Measurements from ENCODE around the gene SMCO2.

Gene SMCO2

DNA sequence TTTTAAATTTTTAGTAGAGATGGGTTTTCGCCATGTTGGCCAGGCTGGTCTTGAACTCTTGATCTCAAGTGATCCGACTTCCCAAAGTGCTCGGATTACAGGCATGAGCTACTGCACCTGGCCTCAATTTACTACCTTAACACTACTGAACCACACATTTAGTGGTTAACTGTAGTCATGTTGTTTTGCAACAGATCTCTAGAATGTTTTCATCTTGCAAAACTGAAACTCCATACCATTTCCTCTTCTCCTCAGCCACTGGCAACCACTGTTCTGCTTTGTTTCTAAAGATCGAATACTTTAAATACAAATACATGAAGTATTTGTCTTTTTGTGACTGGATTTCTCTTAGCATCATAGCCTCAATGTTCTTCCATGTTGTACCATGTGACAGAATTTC is 15.4 kb upstream of the SMCO2 start:
- H3K27me3 ChIP-seq (ENCODE audit: control insufficient read depth, insufficient read depth, low read length) = no peaks in the 10 kb centered on the region
- no peak overlapping the region for H3K9ac ChIP-seq (ENCODE audit: low read length)
- H3K27ac ChIP-seq (ENCODE audit: low read length) = no peak overlapping the region
- H3K4me3 ChIP-seq (ENCODE audit: low read length) = no peak overlapping the region
- H3K36me3 ChIP-seq (ENCODE audit: control insufficient read depth, low read depth, low read length) = no peaks in the 10 kb centered on the region
- H3K4me1 ChIP-seq (ENCODE audit: control insufficient read depth, low read depth, low read length) = peaks cover under 1% of the 10 kb centered on the region
- peaks cover 7% of the 10 kb centered on the region for H3K9me3 ChIP-seq (ENCODE audit: control insufficient read depth, low read depth, low read length)

- Histone ChIP-seq H3K9me3 (ENCODE audit: control insufficient read depth, low read depth, low read length) (peaks cover 7% of the 10 kb centered on the region), H3K9ac (ENCODE audit: low read length) (no peak overlapping the region), H3K36me3 (ENCODE audit: control insufficient read depth, low read depth, low read length) (no peaks in the 10 kb centered on the region), H3K4me1 (ENCODE audit: control insufficient read depth, low read depth, low read length) (peaks cover 7% of the 10 kb centered on the region), H3K27me3 (ENCODE audit: control insufficient read depth, insufficient read depth, low read length) (no peaks in the 10 kb centered on the region), H3K4me3 (ENCODE audit: low read length) (no peak overlapping the region), H3K27ac (ENCODE audit: low read length) (no peak overlapping the region)
Observed at GRCh38 chr12:27434673-27435565, 11.6 kb upstream of the SMCO2 start.

- H3K4me1 ChIP-seq (ENCODE audit: control insufficient read depth, low read depth, low read length) = peaks cover 7% of the 10 kb centered on the region
- H3K4me3 ChIP-seq (ENCODE audit: low read length) = no peak overlapping the region
- no peaks in the 10 kb centered on the region for H3K36me3 ChIP-seq (ENCODE audit: control insufficient read depth, low read depth, low read length)
- H3K27ac ChIP-seq (ENCODE audit: low read length) = no peak overlapping the region
- peaks cover 7% of the 10 kb centered on the region for H3K9me3 ChIP-seq (ENCODE audit: control insufficient read depth, low read depth, low read length)
- no peaks in the 10 kb centered on the region for H3K27me3 ChIP-seq (ENCODE audit: control insufficient read depth, insufficient read depth, low read length)
- H3K9ac ChIP-seq (ENCODE audit: low read length) = no peak overlapping the region
Observed at GRCh38 chr12:27436029-27436428, 10.5 kb upstream of the SMCO2 start.

GRCh38 chr12:27436768-27437167 is 9.8 kb upstream of the SMCO2 start:
- Histone ChIP-seq H3K9ac (ENCODE audit: low read length) (no peak overlapping the region), H3K27me3 (ENCODE audit: control insufficient read depth, insufficient read depth, low read length) (no peaks in the 10 kb centered on the region), H3K36me3 (ENCODE audit: control insufficient read depth, low read depth, low read length) (no peaks in the 10 kb centered on the region), H3K4me1 (ENCODE audit: control insufficient read depth, low read depth, low read length) (peaks cover 7% of the 10 kb centered on the region), H3K27ac (ENCODE audit: low read length) (no peak overlapping the region), H3K4me3 (ENCODE audit: low read length) (peak overlapping the region; percentile 18), H3K9me3 (ENCODE audit: control insufficient read depth, low read depth, low read length) (peaks cover 7% of the 10 kb centered on the region)

DNA sequence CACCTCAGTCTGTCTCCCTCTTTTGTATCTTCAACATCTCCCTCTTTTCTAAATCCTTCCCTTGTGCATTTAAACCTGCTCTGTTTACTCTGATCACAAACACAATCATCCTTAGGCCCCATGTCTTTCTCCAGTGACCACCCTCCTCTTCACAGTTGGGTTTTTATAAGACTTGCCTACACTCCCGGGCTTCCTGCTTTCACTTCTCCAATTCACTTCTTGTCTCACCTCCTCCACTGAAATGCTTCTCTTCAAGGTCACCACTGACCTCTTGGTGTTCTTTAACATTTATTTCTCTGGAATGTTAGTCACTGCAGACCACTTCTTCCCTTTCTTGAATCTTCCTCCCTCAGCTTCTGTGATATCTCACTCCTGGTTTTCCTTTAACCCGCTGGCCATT is 8.7 kb upstream of the SMCO2 start:
- no peak overlapping the region for H3K27ac ChIP-seq (ENCODE audit: low read length)
- H3K27me3 ChIP-seq (ENCODE audit: control insufficient read depth, insufficient read depth, low read length) = no peaks in the 10 kb centered on the region
- H3K9ac ChIP-seq (ENCODE audit: low read length) = no peak overlapping the region
- no peaks in the 10 kb centered on the region for H3K36me3 ChIP-seq (ENCODE audit: control insufficient read depth, low read depth, low read length)
- peaks cover 7% of the 10 kb centered on the region for H3K4me1 ChIP-seq (ENCODE audit: control insufficient read depth, low read depth, low read length)
- H3K9me3 ChIP-seq (ENCODE audit: control insufficient read depth, low read depth, low read length) = peaks cover 7% of the 10 kb centered on the region
- H3K4me3 ChIP-seq (ENCODE audit: low read length) = no peak overlapping the region

GRCh38 chr12:27447761-27448160 is 1.2 kb downstream of the SMCO2 start:
- no peaks in the 10 kb centered on the region for H3K4me1 ChIP-seq (ENCODE audit: control insufficient read depth, low read depth, low read length)
- no peak overlapping the region for H3K4me3 ChIP-seq (ENCODE audit: low read length)
- H3K27me3 ChIP-seq (ENCODE audit: control insufficient read depth, insufficient read depth, low read length) = no peaks in the 10 kb centered on the region
- H3K9ac ChIP-seq (ENCODE audit: low read length) = no peak overlapping the region
- H3K36me3 ChIP-seq (ENCODE audit: control insufficient read depth, low read depth, low read length) = no peaks in the 10 kb centered on the region
- no peaks in the 10 kb centered on the region for H3K9me3 ChIP-seq (ENCODE audit: control insufficient read depth, low read depth, low read length)
- no peak overlapping the region for H3K27ac ChIP-seq (ENCODE audit: low read length)

DNA sequence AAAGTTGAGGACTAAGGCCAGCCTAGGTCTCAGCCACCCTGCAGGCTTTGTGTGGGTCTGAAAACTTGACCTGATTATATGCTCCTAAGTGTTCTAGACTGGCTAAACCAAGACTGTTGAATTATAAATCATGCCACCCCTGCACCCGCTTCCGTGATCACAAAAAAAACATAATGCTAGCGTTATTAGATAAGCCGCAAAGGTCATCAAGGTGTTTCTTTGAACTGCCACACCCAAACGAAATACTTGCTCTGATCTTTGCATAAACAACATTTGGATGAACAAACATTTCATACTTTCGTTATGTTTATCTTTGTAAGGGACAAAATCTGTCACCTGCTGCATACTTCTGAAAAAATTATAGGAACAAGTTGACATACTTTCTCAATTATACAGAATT is 2.5 kb downstream of the SMCO2 start:
- Histone ChIP-seq H3K27ac (ENCODE audit: low read length) (no peak overlapping the region), H3K9me3 (ENCODE audit: control insufficient read depth, low read depth, low read length) (no peaks in the 10 kb centered on the region), H3K36me3 (ENCODE audit: control insufficient read depth, low read depth, low read length) (no peaks in the 10 kb centered on the region), H3K27me3 (ENCODE audit: control insufficient read depth, insufficient read depth, low read length) (no peaks in the 10 kb centered on the region), H3K4me1 (ENCODE audit: control insufficient read depth, low read depth, low read length) (no peaks in the 10 kb centered on the region), H3K9ac (ENCODE audit: low read length) (no peak overlapping the region), H3K4me3 (ENCODE audit: low read length) (no peak overlapping the region)

GRCh38 chr12:27449893-27450534 is 3.5 kb downstream of the SMCO2 start:
- H3K4me3 ChIP-seq (ENCODE audit: low read length) = no peak overlapping the region
- H3K4me1 ChIP-seq (ENCODE audit: control insufficient read depth, low read depth, low read length) = no peaks in the 10 kb centered on the region
- H3K9me3 ChIP-seq (ENCODE audit: control insufficient read depth, low read depth, low read length) = no peaks in the 10 kb centered on the region
- no peaks in the 10 kb centered on the region for H3K36me3 ChIP-seq (ENCODE audit: control insufficient read depth, low read depth, low read length)
- H3K27me3 ChIP-seq (ENCODE audit: control insufficient read depth, insufficient read depth, low read length) = no peaks in the 10 kb centered on the region
- H3K9ac ChIP-seq (ENCODE audit: low read length) = no peak overlapping the region
- H3K27ac ChIP-seq (ENCODE audit: low read length) = no peak overlapping the region

DNA sequence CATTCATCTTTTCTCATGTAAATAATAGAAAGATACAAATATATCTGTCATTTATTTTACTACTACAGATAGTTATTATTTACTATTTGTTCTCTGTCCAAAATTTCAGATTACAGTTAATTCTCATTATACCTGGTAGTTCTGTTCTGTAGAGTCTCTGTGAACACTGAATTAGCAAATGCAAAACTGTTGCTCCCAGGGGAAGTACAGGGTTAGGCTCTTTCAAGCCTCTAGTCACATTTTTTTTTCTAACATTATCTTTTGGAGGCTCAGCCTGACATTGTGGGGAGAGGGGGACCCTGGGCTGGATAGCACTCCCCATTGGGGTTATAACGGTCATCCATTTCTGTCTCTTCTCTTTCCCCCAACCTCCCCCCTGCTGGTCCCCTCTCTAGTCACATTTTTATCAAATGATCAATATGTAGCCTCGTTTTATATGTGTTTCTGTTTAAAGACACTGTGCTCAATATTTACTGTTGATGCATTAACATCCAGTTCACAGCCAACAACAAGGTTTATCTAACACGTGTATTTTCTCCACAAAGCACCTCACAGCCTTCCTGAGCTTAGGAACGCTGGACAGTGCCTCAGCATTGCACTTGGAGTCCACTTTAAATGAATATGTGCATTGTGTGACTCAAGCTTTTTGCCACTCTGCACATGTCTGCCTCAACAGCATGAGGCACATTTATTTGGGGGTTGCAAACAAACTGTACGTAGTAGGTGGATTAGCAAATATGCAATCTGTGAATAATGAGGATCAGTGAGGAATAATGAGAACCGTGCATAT is 4.7 kb downstream of the SMCO2 start:
- Histone ChIP-seq H3K27ac (ENCODE audit: low read length) (no peak overlapping the region), H3K36me3 (ENCODE audit: control insufficient read depth, low read depth, low read length) (no peaks in the 10 kb centered on the region), H3K9ac (ENCODE audit: low read length) (no peak overlapping the region), H3K9me3 (ENCODE audit: control insufficient read depth, low read depth, low read length) (no peaks in the 10 kb centered on the region), H3K4me1 (ENCODE audit: control insufficient read depth, low read depth, low read length) (no peaks in the 10 kb centered on the region), H3K4me3 (ENCODE audit: low read length) (no peak overlapping the region), H3K27me3 (ENCODE audit: control insufficient read depth, insufficient read depth, low read length) (no peaks in the 10 kb centered on the region)

- Histone ChIP-seq H3K27ac (ENCODE audit: low read length) (no peak overlapping the region), H3K4me1 (ENCODE audit: control insufficient read depth, low read depth, low read length) (no peaks in the 10 kb centered on the region), H3K27me3 (ENCODE audit: control insufficient read depth, insufficient read depth, low read length) (no peaks in the 10 kb centered on the region)
Observed at GRCh38 chr12:27453421-27453820, 6.9 kb downstream of the SMCO2 start.

DNA sequence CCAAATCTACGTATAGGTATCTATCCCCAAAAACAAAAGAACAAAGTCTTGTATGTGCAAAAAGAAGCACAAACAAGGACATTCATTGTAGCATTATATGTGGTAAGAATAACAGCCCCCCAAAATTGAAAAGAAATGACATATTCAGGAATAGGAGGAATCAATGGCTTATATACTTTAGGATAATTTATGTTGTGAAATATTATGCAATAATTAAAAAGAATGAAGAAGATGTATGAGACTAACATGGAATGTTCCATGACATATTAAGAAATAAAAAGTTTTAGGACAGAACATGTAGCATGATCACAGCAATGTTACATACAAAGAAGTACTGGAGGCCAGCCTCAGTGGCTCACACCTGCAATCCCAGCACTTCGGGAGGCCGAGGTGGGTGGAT is 9.1 kb downstream of the SMCO2 start:
- no peak overlapping the region for H3K4me3 ChIP-seq (ENCODE audit: low read length)
- H3K9me3 ChIP-seq (ENCODE audit: control insufficient read depth, low read depth, low read length) = no peaks in the 10 kb centered on the region
- no peaks in the 10 kb centered on the region for H3K27me3 ChIP-seq (ENCODE audit: control insufficient read depth, insufficient read depth, low read length)
- H3K27ac ChIP-seq (ENCODE audit: low read length) = no peak overlapping the region
- no peak overlapping the region for H3K9ac ChIP-seq (ENCODE audit: low read length)
- H3K36me3 ChIP-seq (ENCODE audit: control insufficient read depth, low read depth, low read length) = no peaks in the 10 kb centered on the region
- no peaks in the 10 kb centered on the region for H3K4me1 ChIP-seq (ENCODE audit: control insufficient read depth, low read depth, low read length)

More at GRCh38 chr12:27453421-27453820, 6.9 kb downstream of the SMCO2 start:
- H3K9ac ChIP-seq (ENCODE audit: low read length) = no peak overlapping the region
- H3K4me3 ChIP-seq (ENCODE audit: low read length) = no peak overlapping the region
- H3K36me3 ChIP-seq (ENCODE audit: control insufficient read depth, low read depth, low read length) = no peaks in the 10 kb centered on the region
- no peaks in the 10 kb centered on the region for H3K9me3 ChIP-seq (ENCODE audit: control insufficient read depth, low read depth, low read length)
